ENCODE measurements around the gene LRRC15. TPM values are rescaled to one million over a fixed set of nuclear protein-coding genes. Genes with fewer than 3 reads are reported as not detected.

The LRRC15 gene
- 0.49 and 0.90 TPM in 2 replicates for total RNA-seq

GRCh38 chr3:194369522-194370279 lies at the start of gene LRRC15:
Gene LRRC15, minus strand, starts transcription at chr3:194369743. Its CDS starts 8,700 bp downstream, at chr3:194361043.

GRCh38 chr3:194399166-194399565 lies 29.6 kb upstream of the LRRC15 start, which contains the start of gene GP5:
Gene GP5, minus strand, starts transcription at chr3:194399266. Its CDS starts 984 bp downstream, at chr3:194398282.

GRCh38 chr3:194351080-194351672 lies 18.4 kb downstream of the LRRC15 start, which contains the start of gene CPN2:
Gene CPN2, minus strand, starts transcription at chr3:194351328. Its CDS starts 8,626 bp downstream, at chr3:194342702.

Other genes with a start within 250 kb of the LRRC15 start
- gene HES1, start 233.6 kb downstream of the LRRC15 start, total RNA-seq = 24.1 and 40.4 TPM in 2 replicates
- gene CPN2, start 18.4 kb downstream of the LRRC15 start, total RNA-seq = not detected in 2 replicates
- under 0.01 TPM in 1 of 2 replicates, not detected in the other for gene GP5, start 29.5 kb upstream of the LRRC15 start, total RNA-seq
- gene ATP13A3, start 117.3 kb upstream of the LRRC15 start, total RNA-seq = 581 and 1,215 TPM in 2 replicates